MCF 10A (cell line): ENCODE data around the gene GTPBP1. TPM values are rescaled to one million over a fixed set of nuclear protein-coding genes. Genes with fewer than 3 reads are reported as not detected.
A peak's percentile ranks its signal among the peaks of the same experiment; 100 is the strongest.

Experiments used
- BruUV-seq: library from RNA; stranded (reverse); fragments of 400-500 nt; replicated peaks from 2 replicates; lab custom pipeline; 2021; lab: Mats Ljungman, UMichigan
- CTCF ChIA-PET: fragments of 300-600 bp; sonication (Branson Sonifier 250); formaldehyde crosslinking; extraction: SDS; loops from one replicate; lab custom pipeline; 2021; ENCODE audit warnings: antibody characterized with exemption, inconsistent platforms; lab: Yijun Ruan, JAX
- POLR2A ChIA-PET: fragments of 300-600, 350-650 bp; sonication (Branson Sonifier 250); formaldehyde crosslinking; extraction: SDS; loops from one replicate; lab custom pipeline; 2020; ENCODE audit warnings: antibody characterized with exemption, inconsistent platforms; lab: Yijun Ruan, JAX
- DNase-seq: peaks from one replicate; pipeline ENCODE4 v3.0.0-alpha.2; 2018; ENCODE audit not compliant: unreplicated experiment
- H3K27ac Mint-ChIP-seq: one replicate; pipeline ENCODE4 v1.8.0; 2022; ENCODE audit warnings: mild to moderate bottlenecking, low read depth, mixed read lengths; ENCODE audit not compliant: unreplicated experiment
- H3K27me3 Mint-ChIP-seq: one replicate; pipeline ENCODE4 v1.8.0; 2022; ENCODE audit warnings: mixed read lengths; ENCODE audit not compliant: insufficient read depth, unreplicated experiment
- H3K36me3 Mint-ChIP-seq: one replicate; pipeline ENCODE4 v1.8.0; 2022; ENCODE audit warnings: mild to moderate bottlenecking, moderate library complexity, mixed read lengths; ENCODE audit not compliant: insufficient read depth, unreplicated experiment
- H3K4me1 Mint-ChIP-seq: one replicate; pipeline ENCODE4 v1.8.0; 2022; ENCODE audit warnings: mixed read lengths; ENCODE audit not compliant: insufficient read depth, unreplicated experiment
- H3K4me3 Mint-ChIP-seq: one replicate; pipeline ENCODE4 v1.8.0; 2022; ENCODE audit warnings: mild to moderate bottlenecking, moderate library complexity, mixed read lengths; ENCODE audit not compliant: unreplicated experiment
- H3K9me3 Mint-ChIP-seq: one replicate; pipeline ENCODE4 v1.8.0; 2022; ENCODE audit warnings: mixed read lengths; ENCODE audit not compliant: unreplicated experiment
- CTCF ChIP-seq: fragments of 200-600 bp; IDR thresholded peaks from one replicate; pipeline ENCODE4 v1.8.0; 2022; ENCODE audit warnings: antibody characterized with exemption, mild to moderate bottlenecking; ENCODE audit not compliant: unreplicated experiment
- intact Hi-C: fragments of 100-400 bp; cut with micrococcal nuclease; formaldehyde crosslinking; loops from 2 replicates; pipeline ENCODE4 v1.14.1; 2022
- total RNA-seq: library from RNA; stranded (reverse); gene quantifications from 2 replicates; pipeline ENCODE4 v1.2.3, GENCODE V29; 2022

Gene GTPBP1
- total RNA-seq, 1 experiment from 2014 or later = 62.5 TPM

- no peak for TF ChIP-seq CTCF
- H3K36me3 Mint-ChIP-seq = peaks cover 19% of the 10 kb centered on the region
- H3K27me3 Mint-ChIP-seq = no peaks in the 10 kb centered on the region
- no peaks in the 10 kb centered on the region for H3K9me3 Mint-ChIP-seq
- ChIA-PET CTCF (interaction anchor here (0.6 to 0.7 kb wide), 2 partner anchors 18 to 447 kb away, joined by 3 to 4 read pairs; partner anchors contain the start of genes CBY1 and FAM227A), POLR2A (interaction anchor here (0.6 to 1.4 kb wide), 5 partner anchors 18 to 725 kb away, joined by 3 to 4 read pairs (median 4); partner anchors contain the start of genes CBY1 and TAB1)
- DNase-seq = peak; percentile 59
- H3K4me1 Mint-ChIP-seq = no peaks in the 10 kb centered on the region
- H3K4me3 Mint-ChIP-seq = no peak overlapping the region
- intact Hi-C loops = no loop called here
- no TSS peak for BruUV-seq
- H3K27ac Mint-ChIP-seq = no peak overlapping the region
Observed at GRCh38 chr22:38674888-38675287, 30.9 kb upstream of the GTPBP1 start.

- POLR2A ChIA-PET = interaction anchor here (0.6 to 1.4 kb wide), 2 partner anchors 24 to 563 kb away, joined by 4 read pairs; no protein-coding TSS in a partner anchor
- no peak for DNase-seq
- Mint-ChIP-seq H3K36me3 (peaks cover 18% of the 10 kb centered on the region), H3K4me1 (no peaks in the 10 kb centered on the region), H3K27ac (no peak overlapping the region), H3K4me3 (no peak overlapping the region), H3K9me3 (no peaks in the 10 kb centered on the region), H3K27me3 (no peaks in the 10 kb centered on the region)
- TF ChIP-seq CTCF = no peak
- intact Hi-C loops = no loop called here
- BruUV-seq = no TSS peak
- CTCF ChIA-PET = no interaction called here
Observed at GRCh38 chr22:38675833-38676232, 29.9 kb upstream of the GTPBP1 start.

GRCh38 chr22:38681582-38682335 lies 24.0 kb upstream of the GTPBP1 start, which contains the start of gene TOMM22:
Gene TOMM22 (plus strand): TSS chr22:38681957. CDS start chr22:38681979, 22 bp downstream.
- ChIA-PET CTCF (interaction anchor here (0.5 to 4.6 kb wide), 28 partner anchors 10 to 847 kb away, joined by 3 to 40 read pairs (median 4); partner anchors contain the start of genes CBY1, GTPBP1 and JOSD1), POLR2A (interaction anchor here (0.5 to 6.0 kb wide), 25 partner anchors 8 to 1140 kb away, joined by 3 to 223 read pairs (median 4); partner anchors contain the start of genes CBY1, FAM227A, GTPBP1 and JOSD1)
- Mint-ChIP-seq H3K36me3 (peaks cover 52% of the 10 kb centered on the region), H3K9me3 (no peaks in the 10 kb centered on the region), H3K4me3 (peak within 1 kb of the TSS; percentile 92), H3K27ac (peak within 1 kb of the TSS; percentile 99), H3K27me3 (no peaks in the 10 kb centered on the region), H3K4me1 (peaks cover 5% of the 10 kb centered on the region)
- intact Hi-C loops = no loop called here
- DNase-seq = peak; percentile 83
- TF ChIP-seq CTCF = peak; percentile 39
- BruUV-seq = no TSS peak

GRCh38 chr22:38684895-38685294 lies 20.8 kb upstream of the GTPBP1 start:
- no peak for DNase-seq
- Mint-ChIP-seq H3K27me3 (no peaks in the 10 kb centered on the region), H3K4me3 (no peak overlapping the region), H3K9me3 (no peaks in the 10 kb centered on the region), H3K36me3 (peaks cover 77% of the 10 kb centered on the region), H3K4me1 (peaks cover 5% of the 10 kb centered on the region), H3K27ac (no peak overlapping the region)
- POLR2A ChIA-PET = interaction anchor here (4.2 to 6.0 kb wide), 2 partner anchors 12 to 21 kb away, joined by 85 to 223 read pairs; partner anchors contain the start of genes GTPBP1 and JOSD1
- CTCF ChIA-PET = interaction anchor here (4.6 kb wide), 1 partner anchor 13 kb away, joined by 40 read pairs; the partner anchor contains the start of gene JOSD1
- intact Hi-C loops = no loop called here
- no peak for TF ChIP-seq CTCF
- BruUV-seq = no TSS peak
